Stimulated activated CD8-positive, alpha-beta memory T cell treated with anti-CD3 and anti-CD28 coated beads, Interleukin-12 subunit alpha, Interleukin-12 subunit beta, amount 100 ng/mL, for 24 hours (primary cell): ENCODE measurements around the gene ADRB2.

Experiments used
- DNase-seq: peaks from one replicate; pipeline ENCODE4 v3.0.0-alpha.2; 2020; ENCODE audit errors: extremely low read depth

ADRB2 gene

DNA sequence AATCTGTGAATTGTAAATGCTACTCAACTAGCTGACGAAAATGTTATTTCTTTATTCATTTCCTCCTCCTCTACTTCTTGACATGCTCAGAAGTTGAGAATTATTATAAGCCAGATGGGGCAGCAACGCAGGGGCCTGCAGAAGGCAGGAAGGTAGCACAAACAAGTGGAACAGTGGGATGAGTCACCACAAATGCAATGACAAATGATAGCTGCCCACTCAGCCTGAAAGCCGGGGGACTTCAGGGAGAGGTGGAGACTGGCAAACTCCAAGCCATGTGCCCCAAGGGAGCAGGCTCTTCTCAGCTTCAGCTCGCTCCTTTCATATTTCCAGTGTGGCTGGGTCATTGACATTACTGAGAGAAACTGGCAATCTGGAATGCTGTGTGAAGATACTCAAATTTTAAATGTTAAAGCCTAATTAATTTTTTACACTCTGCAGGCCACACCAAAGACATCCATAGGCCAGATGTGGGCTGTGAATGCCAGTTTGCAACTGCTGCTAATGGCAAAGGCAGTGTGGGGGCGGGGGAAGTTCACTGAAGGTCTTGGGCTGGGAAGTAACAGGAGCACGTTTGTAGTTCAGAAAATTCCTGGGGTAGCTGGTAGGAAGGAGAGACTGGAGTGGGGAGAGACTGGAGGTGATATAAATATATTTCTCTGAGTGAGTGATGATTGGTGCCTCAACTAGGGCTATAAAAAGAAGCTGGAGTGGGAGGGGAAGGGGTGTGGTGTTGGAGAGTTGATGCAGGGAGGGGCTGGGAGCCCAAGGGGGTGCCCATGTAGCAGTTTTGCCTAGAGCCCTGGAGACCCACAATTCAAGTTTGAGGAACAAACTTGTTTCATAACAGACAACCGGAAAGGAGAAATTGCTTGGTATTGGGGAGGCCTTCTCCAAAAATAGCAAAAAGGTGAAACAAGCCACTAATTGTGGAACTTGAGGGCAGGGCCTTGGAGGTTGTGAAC lies 20.8 kb upstream of the ADRB2 start:
- no peak for DNase-seq

DNA sequence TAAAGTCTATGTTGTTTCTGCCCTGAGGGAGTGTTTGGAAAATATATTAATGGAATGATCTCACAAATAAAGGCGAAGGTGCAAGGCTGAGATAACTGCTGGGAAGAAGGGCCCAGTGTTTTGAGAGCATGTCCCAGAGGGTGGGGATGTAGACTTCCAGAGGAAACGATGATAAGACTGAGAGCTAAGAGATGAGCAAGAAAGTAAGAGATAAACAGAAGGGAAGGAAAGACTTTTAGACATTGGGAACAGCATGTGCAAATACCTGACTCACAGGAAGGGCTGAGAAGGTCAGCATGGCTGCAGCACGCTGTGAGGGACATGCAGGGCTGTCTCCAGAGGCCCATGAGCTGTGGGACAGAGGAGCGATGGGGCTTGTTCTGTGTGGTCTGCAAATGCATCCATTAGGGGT lies 19.9 kb upstream of the ADRB2 start:
- DNase-seq = no peak

GRCh38 chr5:148807851-148808250 lies 18.6 kb upstream of the ADRB2 start:
- DNase-seq = no peak

GRCh38 chr5:148808864-148809642 lies 17.4 kb upstream of the ADRB2 start:
- DNase-seq = no peak

- DNase-seq = no peak
These were observed 16.5 kb upstream of the ADRB2 start for GRCh38 chr5:148809781-148810524.

DNA sequence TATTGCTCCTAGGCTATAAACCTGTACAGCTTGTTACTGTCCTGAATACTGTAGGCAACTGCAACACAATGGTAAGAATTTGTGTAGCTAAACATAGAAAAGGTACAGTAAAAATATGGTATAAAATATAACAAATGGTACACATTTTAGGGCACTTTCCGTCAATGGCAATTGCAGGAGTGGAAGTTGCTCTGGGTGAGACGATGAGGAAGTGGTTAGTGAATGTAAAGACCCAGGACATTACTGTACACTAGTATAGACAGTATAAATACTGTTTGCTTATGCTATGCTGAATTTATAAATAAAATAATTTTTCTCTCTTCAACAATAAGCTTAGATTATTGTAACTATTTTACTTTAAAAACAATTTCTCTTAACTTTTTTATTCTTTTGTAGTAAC lies 15.6 kb upstream of the ADRB2 start:
- DNase-seq = no peak

DNA sequence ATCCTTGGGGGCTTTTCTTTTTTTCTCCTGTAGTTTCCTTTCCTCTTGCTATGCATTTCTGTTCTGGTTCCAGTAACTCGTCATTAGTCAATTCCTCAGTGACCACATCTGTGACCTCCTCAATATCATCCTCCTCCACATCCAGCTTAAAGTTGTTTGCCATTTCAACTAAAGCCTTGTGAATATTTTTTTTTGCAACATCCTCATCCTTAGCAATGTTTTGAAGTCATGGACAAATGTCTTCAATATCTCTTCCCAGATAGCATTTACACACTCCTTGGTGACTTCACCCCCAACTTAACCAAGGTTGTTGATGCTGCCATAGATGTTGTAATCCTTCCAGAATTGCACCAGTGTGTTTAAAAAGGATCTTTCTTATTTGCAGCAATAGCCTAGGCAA lies 14.7 kb upstream of the ADRB2 start:
- no peak for DNase-seq

DNA sequence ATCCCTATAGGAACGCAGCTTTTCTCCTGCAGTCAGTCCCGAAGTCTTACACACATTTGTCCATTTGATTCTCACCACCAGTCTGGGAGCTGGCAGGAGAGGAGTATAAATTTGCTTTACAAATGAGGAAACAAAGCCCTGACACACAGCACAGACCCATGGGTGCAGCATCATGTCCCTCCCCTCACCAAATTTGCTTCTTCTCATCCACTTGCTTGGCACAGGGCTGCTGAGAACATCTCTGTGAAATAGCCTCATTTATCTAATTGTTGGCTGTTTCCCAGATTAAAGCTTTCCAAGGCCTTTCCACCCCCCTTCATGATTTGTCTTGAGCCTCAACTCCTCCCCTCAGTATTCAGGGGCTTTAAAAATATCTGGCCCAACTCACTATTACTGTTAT lies 11.3 kb upstream of the ADRB2 start:
- DNase-seq = no peak

GRCh38 chr5:148815578-148815977 lies 10.8 kb upstream of the ADRB2 start:
- no peak for DNase-seq

DNA sequence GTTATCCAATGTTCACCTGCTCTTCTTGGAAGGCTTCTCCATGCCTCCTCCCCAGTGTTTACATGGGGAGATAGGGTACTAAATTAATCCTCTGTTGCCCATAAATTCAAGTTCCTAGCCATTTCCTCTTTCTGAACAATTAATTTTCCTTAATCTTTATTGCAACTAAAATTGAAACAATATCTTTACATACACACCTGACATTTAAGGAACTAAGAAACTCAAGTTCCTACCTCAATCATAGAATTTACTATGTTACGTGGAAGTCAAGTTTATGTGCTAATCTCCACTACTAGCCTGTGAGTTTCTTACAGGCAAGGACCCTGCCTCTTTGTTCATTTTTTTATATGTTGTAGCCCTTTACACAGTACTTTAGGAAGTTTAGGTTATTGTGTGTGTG lies 10.1 kb upstream of the ADRB2 start:
- DNase-seq = no peak

GRCh38 chr5:148816782-148817181 lies 9.6 kb upstream of the ADRB2 start:
- no peak for DNase-seq

DNA sequence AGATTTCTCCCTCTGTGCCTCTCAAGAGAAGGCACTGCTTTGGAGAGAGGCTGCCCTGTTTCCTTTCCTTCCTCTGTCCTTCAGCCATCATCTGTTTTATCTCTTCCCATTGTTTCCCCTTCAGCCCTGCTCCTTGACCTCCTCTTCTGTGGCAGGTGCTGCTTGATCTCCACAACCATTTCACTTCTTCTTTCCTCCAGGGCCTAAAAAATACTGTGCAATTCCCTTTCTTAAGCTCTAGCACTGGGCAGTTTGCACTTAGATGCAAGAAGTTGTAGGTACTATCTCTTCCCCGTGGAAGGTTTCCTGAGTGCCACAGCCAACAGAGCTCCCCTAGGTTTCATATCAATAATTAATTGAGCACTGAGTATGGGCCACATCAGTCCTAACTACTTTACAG lies 8.8 kb upstream of the ADRB2 start:
- DNase-seq = no peak

DNA sequence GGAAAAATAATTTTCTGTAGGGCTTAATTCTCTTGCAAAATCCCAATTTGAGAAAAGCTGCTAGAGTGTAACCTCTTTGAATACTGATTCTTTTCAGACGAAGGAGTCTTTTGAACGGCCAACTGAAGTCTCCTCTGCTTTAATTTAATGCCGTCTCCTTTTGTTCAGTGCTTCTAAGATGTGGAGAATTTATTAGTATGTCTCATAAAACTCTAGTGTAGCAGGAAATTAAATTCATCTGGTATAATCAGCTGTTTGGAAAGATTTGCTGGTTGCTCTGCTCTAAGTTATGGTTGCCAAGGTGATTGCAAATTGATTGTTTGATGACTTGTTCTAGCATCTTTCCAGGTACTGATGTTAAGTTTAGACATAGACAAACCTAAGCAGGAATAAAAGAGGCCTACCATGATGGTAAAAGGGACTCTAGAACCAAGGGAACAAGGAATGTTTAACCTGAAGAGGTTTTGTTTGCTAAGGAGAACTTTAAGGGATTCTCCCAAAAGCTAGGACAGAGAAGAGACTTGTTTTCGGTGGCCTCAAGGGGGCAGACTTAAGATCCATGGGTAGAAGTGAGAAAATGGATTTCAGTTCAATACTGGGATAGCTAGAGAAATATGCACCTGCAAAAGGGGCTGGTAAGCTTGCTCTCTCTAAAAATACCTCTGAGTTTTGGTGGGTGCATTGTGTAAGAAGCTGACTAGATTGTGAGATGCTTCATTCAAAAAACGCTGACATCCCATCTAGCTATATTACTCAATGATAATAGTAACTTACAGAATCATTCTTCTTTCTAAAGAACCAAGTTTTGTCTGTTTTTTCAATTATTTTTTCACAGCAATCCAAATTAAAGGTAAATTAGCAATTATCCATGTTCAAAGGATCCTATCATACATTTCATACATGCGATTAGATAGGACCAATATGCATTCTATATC lies 5.7 kb upstream of the ADRB2 start:
- no peak for DNase-seq

DNA sequence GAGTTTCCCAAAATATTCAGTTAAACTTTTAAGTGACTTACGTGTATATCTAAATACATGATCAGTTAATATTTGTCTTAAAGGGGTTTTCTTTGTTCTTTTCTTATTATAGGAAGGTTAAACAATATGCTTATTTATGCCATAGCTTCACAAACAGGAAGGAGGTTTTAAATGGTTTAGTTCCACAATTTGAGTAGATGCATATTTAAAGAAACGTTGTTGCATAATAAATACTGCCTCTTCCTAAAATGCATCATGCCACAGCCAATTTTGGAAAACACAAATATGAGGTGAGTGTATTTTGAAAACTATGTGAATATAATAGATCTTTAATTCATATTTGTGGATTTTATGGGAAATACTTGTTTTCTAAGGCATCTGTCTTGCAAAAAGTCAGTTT lies 2.5 kb upstream of the ADRB2 start:
- no peak for DNase-seq

DNA sequence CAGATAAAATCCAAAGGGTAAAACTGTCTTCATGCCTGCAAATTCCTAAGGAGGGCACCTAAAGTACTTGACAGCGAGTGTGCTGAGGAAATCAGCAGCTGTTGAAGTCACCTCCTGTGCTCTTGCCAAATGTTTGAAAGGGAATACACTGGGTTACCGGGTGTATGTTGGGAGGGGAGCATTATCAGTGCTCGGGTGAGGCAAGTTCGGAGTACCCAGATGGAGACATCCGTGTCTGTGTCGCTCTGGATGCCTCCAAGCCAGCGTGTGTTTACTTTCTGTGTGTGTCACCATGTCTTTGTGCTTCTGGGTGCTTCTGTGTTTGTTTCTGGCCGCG lies 727 bp upstream of the ADRB2 start:
- DNase-seq = no peak

DNA sequence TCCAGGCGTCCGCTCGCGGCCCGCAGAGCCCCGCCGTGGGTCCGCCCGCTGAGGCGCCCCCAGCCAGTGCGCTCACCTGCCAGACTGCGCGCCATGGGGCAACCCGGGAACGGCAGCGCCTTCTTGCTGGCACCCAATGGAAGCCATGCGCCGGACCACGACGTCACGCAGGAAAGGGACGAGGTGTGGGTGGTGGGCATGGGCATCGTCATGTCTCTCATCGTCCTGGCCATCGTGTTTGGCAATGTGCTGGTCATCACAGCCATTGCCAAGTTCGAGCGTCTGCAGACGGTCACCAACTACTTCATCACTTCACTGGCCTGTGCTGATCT lies 294 bp downstream of the ADRB2 start:
- no peak for DNase-seq

- DNase-seq = no peak
These were observed 1.3 kb downstream of the ADRB2 start for GRCh38 chr5:148827723-148828122.

DNA sequence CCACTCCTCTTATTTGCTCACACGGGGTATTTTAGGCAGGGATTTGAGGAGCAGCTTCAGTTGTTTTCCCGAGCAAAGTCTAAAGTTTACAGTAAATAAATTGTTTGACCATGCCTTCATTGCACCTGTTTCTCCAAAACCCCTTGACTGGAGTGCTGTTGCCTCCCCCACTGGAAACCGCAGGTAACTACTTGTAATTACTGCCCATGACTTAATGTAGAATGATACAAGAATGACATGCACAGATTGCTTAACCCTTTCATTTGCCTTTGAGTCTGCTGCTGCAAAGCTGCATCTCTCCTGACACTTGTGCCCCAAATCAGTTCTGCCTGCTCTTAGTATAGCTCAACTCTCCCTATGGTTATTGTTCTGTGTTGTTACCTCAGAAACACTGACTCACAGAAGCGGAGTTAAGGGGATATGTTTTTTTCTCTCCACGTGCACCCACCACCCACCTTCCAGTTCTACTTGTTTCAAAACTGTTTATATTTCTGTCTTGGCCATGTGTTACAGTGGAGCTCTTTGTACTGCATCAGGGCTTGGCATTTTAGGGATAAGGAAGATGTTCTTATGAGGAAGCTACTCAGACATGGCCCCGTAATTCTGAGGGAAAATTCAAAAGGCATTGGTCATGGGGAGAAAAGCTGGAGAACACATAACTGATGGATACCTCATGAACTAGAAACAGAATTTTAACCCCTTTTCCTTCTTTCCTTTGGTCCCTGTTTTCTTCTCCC lies 2.3 kb downstream of the ADRB2 start:
- no peak for DNase-seq

DNA sequence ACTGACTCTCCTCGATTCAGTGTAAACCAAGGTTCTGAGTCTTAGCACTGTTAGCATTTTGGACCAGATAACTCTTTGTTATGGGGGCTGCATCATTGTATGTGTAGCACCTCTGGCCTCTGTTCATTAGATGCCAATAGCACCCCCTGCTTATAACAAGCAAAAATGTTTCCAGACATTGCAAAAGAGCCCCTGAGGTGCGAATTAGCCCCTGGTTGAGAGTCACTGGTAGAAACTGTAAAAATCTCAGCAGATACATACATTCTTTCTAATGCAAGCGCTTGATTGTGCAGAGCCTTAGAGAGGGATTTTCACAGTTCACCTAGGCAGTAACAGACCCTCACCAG lies 2.8 kb downstream of the ADRB2 start:
- no peak for DNase-seq

- no peak for DNase-seq
These were observed 3.3 kb downstream of the ADRB2 start for GRCh38 chr5:148829734-148830133.

DNA sequence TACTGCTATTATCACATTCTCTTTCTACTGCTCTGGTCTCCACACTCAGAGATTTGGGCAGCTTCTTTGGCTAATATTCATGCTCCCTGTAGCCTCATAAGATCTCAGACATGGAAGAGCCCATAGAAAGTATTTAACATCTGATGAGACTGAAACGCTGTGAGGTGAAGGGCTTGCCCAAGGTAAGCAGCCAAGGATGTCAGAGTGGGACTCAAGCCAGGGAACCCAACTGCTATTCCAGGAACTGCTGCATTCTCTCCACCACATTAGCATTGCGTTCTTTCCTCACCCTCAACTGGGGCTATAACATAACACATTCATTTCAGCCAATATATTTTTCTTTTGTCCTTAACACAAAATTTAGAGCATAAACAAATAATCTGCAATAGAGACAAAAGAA lies 3.8 kb downstream of the ADRB2 start:
- DNase-seq = no peak
